Thyroid gland (tissue), 4 donors: ENCODE measurements around the gene RBP3.

Experiments used
- CTCF ChIP-seq, 6 experiments: fragments of 200-600 bp in 3 of 6; fragments of 450-650 bp in 3 of 6; sonication (generic) in 3 of 6; IDR thresholded peaks; one replicate each; pipeline ENCODE4 v1.5.1; 2016 to 2019; ENCODE audit warnings: antibody characterized with exemption in 6 of 6, mild to moderate bottlenecking in 2 of 6, inconsistent platforms in 1 of 6, moderate library complexity in 1 of 6
- POLR2A ChIP-seq, 2 donors: fragments of 450-650 bp; IDR thresholded peaks; one replicate each; pipeline ENCODE4 v1.6.1; 2017; ENCODE audit warnings: antibody characterized with exemption in 2 of 2, mild to moderate bottlenecking in 2 of 2, moderate library complexity in 1 of 2

DNA sequence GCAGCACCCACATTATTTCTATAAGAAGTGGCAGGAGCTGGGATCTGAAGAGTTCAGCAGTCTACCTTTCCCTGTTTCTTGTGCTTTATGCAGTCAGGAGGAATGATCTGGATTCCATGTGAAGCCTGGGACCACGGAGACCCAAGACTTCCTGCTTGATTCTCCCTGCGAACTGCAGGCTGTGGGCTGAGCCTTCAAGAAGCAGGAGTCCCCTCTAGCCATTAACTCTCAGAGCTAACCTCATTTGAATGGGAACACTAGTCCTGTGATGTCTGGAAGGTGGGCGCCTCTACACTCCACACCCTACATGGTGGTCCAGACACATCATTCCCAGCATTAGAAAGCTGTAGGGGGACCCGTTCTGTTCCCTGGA lies 874 bp upstream of the RBP3 start:
- TF ChIP-seq CTCF (IDR thresholded peaks at IDR 0.05) = no peak
- no peak for TF ChIP-seq POLR2A (IDR thresholded peaks at IDR 0.05)
